ENCODE data around the gene NPS. TPM values are rescaled to one million over a fixed set of nuclear protein-coding genes. Genes with fewer than 3 reads are reported as not detected.

NPS gene
- total and polyA plus RNA-seq, 7 donors = not detected

DNA sequence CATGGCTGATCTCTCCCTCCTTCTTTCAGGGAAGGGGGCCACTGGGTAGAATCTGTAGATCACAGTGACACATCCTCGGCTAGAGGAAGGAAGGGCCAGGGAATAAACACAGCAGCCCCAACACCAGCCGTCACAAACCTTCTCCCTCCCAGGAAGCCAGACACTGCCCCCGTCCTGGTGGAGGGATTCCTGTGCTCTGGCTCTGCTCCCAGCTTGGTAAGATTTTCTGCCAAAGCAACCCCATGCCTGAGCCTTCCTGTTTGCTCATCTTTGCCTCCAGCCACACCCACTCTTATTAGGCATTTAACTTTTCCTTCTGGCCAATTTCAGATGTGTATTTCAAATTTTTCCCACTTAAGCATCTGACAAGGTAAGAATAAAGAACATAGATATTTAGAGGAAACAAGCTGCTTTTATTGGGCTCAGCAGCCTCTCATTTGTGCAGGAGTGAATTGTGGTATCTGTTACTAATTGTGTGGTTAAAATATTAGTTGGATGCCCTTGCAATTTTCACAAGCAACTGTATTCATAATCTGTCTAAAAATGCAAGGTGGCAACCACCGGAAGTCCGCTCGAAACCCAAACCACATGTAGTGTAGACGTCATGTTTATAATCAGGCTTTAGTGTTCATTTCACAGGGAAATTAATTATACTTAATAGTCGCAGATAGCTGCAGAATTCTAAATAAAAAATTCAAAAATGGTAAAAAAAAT lies 13.2 kb upstream of the NPS start:
- no peak for ATAC-seq

DNA sequence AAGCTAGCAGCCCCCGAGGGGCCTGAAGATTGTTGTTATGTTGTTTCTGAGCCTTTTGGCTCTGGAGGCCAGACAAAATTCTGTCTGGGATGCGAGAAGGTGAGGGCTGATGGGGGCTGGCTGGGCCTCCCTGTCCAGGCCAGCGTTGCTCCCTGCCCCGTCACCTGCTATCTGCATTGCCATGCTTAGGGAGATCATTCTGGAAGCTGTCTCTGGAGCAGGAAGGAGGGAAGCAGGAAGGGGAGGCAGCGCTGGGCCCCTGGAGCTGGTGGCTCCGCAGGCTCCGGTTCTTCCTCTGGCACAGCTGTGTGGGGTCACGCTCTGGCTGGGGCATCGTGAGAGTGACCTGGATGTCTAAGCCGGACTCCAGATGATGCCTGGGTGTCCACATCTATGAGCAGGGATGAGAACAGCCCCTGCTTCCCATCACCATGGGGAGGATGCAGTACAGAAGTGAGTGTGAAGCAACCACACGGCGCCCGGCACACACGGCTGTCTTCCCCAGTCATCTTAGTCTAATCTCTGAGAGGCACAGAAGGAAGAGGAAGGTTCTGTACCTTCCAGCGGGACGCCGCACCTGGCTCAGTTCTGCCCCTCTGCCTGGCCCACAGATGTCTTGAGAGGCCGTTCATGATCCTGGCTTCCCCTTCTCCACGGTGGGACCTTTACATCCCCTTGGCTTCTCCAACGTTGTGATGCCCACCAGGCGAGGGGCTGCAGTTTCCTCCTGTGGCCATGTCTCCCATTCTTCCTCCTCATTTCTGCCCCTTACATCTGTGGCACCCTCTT lies 11.9 kb upstream of the NPS start:
- no peak for DNase-seq
- no peaks in the 10 kb centered on the region for H3K4me1 ChIP-seq
- H3K9me3 ChIP-seq = no peaks in the 10 kb centered on the region
- TF ChIP-seq, protein P1, sequence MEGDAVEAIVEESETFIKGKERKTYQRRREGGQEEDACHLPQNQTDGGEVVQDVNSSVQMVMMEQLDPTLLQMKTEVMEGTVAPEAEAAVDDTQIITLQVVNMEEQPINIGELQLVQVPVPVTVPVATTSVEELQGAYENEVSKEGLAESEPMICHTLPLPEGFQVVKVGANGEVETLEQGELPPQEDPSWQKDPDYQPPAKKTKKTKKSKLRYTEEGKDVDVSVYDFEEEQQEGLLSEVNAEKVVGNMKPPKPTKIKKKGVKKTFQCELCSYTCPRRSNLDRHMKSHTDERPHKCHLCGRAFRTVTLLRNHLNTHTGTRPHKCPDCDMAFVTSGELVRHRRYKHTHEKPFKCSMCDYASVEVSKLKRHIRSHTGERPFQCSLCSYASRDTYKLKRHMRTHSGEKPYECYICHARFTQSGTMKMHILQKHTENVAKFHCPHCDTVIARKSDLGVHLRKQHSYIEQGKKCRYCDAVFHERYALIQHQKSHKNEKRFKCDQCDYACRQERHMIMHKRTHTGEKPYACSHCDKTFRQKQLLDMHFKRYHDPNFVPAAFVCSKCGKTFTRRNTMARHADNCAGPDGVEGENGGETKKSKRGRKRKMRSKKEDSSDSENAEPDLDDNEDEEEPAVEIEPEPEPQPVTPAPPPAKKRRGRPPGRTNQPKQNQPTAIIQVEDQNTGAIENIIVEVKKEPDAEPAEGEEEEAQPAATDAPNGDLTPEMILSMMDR (IDR thresholded peaks at IDR 0.05) = no peak
- H3K27ac ChIP-seq = no peak overlapping the region
- no peak for ATAC-seq
- no peak overlapping the region for H3K4me3 ChIP-seq
- H3K36me3 ChIP-seq (ENCODE audit: insufficient read depth in 1 of 2, low read depth in 1 of 2) = no peaks in the 10 kb centered on the region
- peaks cover 0 to 4% (median 0%) of the 10 kb centered on the region in 3 donors for H3K27me3 ChIP-seq (ENCODE audit: insufficient read depth in 3 of 3, low read length in 2 of 3)
- 81 to 85% (median 82%) methylated on average over 20 to 21 of the region's 21 CpGs for WGBS, 3 donors
- intact Hi-C loops (cut with DNase I) = no loop called here

More for the DNA sequence above, 13.2 kb upstream of the NPS start:
- Histone ChIP-seq H3K9me3 (no peaks in the 10 kb centered on the region), H3K36me3 (ENCODE audit: insufficient read depth in 1 of 2, low read depth in 1 of 2) (no peaks in the 10 kb centered on the region), H3K4me3 (no peak overlapping the region), H3K27ac (no peak overlapping the region), H3K27me3 (ENCODE audit: insufficient read depth in 3 of 3, low read length in 2 of 3) (peaks cover 0 to 4% (median 0%) of the 10 kb centered on the region in 3 donors), H3K4me1 (no peaks in the 10 kb centered on the region)
- no peak for DNase-seq
- TF ChIP-seq, protein P1 (IDR thresholded peaks at IDR 0.05) = no peak
- intact Hi-C loops (cut with DNase I) = no loop called here
- 43 to 53% (median 50%) methylated on average over 8 of the region's 8 CpGs for WGBS, 3 donors

DNA sequence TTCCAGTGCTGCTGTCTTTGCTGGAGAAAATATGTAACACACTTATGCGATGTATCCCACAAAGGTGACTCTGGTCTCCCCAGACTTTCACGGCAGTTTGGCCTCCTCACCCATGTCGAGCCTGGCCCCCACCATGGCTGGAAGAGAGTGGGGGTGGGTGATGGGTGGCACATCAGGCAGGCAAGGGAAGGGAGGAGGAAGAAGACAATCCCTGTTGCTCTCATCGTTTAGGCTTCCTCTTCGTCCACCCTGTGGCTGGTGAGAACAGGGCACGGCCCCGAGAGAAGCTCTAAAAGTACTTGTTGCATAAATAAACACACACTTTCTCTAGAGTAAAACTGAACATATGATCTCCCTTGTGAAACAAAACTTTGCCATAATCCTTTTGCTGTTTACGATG lies 11.2 kb upstream of the NPS start:
- ATAC-seq = no peak
- no peak for DNase-seq
- 87 to 93% (median 90%) methylated on average over 8 of the region's 8 CpGs for WGBS, 3 donors
- no peaks in the 10 kb centered on the region for H3K36me3 ChIP-seq (ENCODE audit: insufficient read depth in 1 of 2, low read depth in 1 of 2)
- H3K27me3 ChIP-seq (ENCODE audit: insufficient read depth in 3 of 3, low read length in 2 of 3) = peaks cover 0 to 4% (median 0%) of the 10 kb centered on the region in 3 donors
- intact Hi-C loops (cut with DNase I) = no loop called here
- TF ChIP-seq, protein P1 (IDR thresholded peaks at IDR 0.05) = no peak
- no peaks in the 10 kb centered on the region for H3K4me1 ChIP-seq
- no peak overlapping the region for H3K4me3 ChIP-seq
- H3K9me3 ChIP-seq = no peaks in the 10 kb centered on the region
- H3K27ac ChIP-seq = no peak overlapping the region

DNA sequence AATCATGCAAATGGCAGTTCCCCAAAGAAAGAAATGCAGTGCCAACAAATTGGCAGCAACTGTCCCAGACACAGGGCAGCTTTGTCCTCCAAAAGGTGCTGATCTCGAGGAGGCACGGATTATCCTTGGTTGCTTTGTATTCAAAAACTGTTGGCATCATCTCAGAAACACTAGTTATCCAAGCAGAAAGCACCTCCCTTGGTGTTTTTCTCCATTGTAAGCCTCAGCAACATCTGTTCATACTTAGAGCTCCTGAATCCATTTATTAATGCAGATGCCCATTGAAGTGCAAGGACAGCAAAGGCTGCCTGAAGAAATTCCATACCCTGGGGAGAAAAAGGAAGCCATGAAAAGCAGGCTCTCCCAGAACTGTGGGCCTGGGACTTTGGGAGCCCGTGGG lies 1.1 kb upstream of the NPS start:
- DNase-seq (no peak), ATAC-seq (no peak)
- H3K27ac ChIP-seq = no peak overlapping the region
- no peaks in the 10 kb centered on the region for H3K4me1 ChIP-seq
- H3K36me3 ChIP-seq (ENCODE audit: insufficient read depth in 1 of 2, low read depth in 1 of 2) = no peaks in the 10 kb centered on the region
- no peak overlapping the region for H3K4me3 ChIP-seq
- WGBS, 3 donors = 33 to 54% (median 48%) methylated on average over 3 of the region's 3 CpGs
- H3K27me3 ChIP-seq (ENCODE audit: insufficient read depth in 3 of 3, low read length in 2 of 3) = peaks cover 0 to 2% (median 0%) of the 10 kb centered on the region in 3 donors
- TF ChIP-seq, protein P1 (IDR thresholded peaks at IDR 0.05) = no peak
- intact Hi-C loops (cut with DNase I) = no loop called here
- peaks cover 13% of the 10 kb centered on the region for H3K9me3 ChIP-seq
